CD4-positive, alpha-beta T cell (primary cell): Measurements from ENCODE around the gene IL13. TPM values are rescaled to one million over a fixed set of nuclear protein-coding genes. Genes with fewer than 3 reads are reported as not detected.

Experiments
- ATAC-seq: fragments of 200-7000 bp; cut with Tn5 transposase; one replicate; pipeline ENCODE4 v1.10.0; 2022; ENCODE audit warnings: mild to moderate bottlenecking; ENCODE audit not compliant: poor library complexity
- CTCF ChIA-PET: fragments of 350-600 bp; sonication (Branson Sonifier 250); formaldehyde crosslinking; loops from one replicate; lab custom pipeline; 2021; ENCODE audit warnings: antibody characterized with exemption, inconsistent platforms; lab: Charles Lee
- POLR2A ChIA-PET: fragments of 350-600 bp; sonication (Branson Sonifier 250); formaldehyde crosslinking; loops from one replicate; lab custom pipeline; 2021; ENCODE audit warnings: antibody characterized with exemption, inconsistent platforms; lab: Charles Lee
- DNase-seq, 14 experiments: peaks; one replicate each; pipeline ENCODE4 v3.0.0-alpha.2; 2013 to 2020; ENCODE audit warnings: mixed read lengths in 2 of 14
- H3K27ac ChIP-seq, 2 donors: one replicate each; pipeline versions ENCODE4 v1.5.1 to v1.7.0; 2013; ENCODE audit warnings: low read length in 2 of 2, low read depth in 1 of 2, mild to moderate bottlenecking in 1 of 2
- H3K27me3 ChIP-seq, 2 experiments: 1 replicate in 1 of 2; 2 replicates in 1 of 2; pipeline versions ENCODE4 v1.6.1 to v1.7.0; 2013; ENCODE audit warnings: low read length in 2 of 2, control low read depth in 1 of 2, mild to moderate bottlenecking in 1 of 2, moderate library complexity in 1 of 2; ENCODE audit not compliant: insufficient read depth in 2 of 2, control insufficient read depth in 1 of 2
- H3K36me3 ChIP-seq: one replicate; pipeline ENCODE4 v1.6.1; 2013; ENCODE audit warnings: low read length, control low read depth; ENCODE audit not compliant: insufficient read depth
- H3K4me1 ChIP-seq: one replicate; pipeline ENCODE4 v1.6.1; 2013; ENCODE audit warnings: low read length, control low read depth; ENCODE audit not compliant: insufficient read depth
- H3K4me3 ChIP-seq: one replicate; pipeline ENCODE4 v1.5.1; 2013; ENCODE audit warnings: mild to moderate bottlenecking, low read length, moderate library complexity
- H3K9me3 ChIP-seq, 2 experiments: 1 replicate in 1 of 2; 2 replicates in 1 of 2; pipeline versions ENCODE4 v1.6.1 to v1.7.0; 2013; ENCODE audit warnings: low read length in 2 of 2, mild to moderate bottlenecking in 2 of 2, control low read depth in 1 of 2, moderate library complexity in 1 of 2; ENCODE audit not compliant: control insufficient read depth in 1 of 2, insufficient read depth in 1 of 2
- H3K27ac Mint-ChIP-seq: one replicate; pipeline ENCODE4 v1.8.0; 2020; ENCODE audit warnings: mixed read lengths
- H3K27me3 Mint-ChIP-seq: one replicate; pipeline ENCODE4 v1.8.0; 2021; ENCODE audit warnings: mixed read lengths
- H3K36me3 Mint-ChIP-seq: one replicate; pipeline ENCODE4 v1.8.0; 2021; ENCODE audit warnings: low read depth, mixed read lengths
- H3K4me1 Mint-ChIP-seq: one replicate; pipeline ENCODE4 v1.8.0; 2021; ENCODE audit warnings: low read depth, mixed read lengths
- H3K4me3 Mint-ChIP-seq: one replicate; pipeline ENCODE4 v1.8.0; 2020; ENCODE audit warnings: mild to moderate bottlenecking, mixed read lengths
- H3K9me3 Mint-ChIP-seq: one replicate; pipeline ENCODE4 v1.8.0; 2020; ENCODE audit warnings: mixed read lengths
- intact Hi-C, 2 experiments: fragments of 100-400 bp; cut with DNase I in 1 of 2; cut with micrococcal nuclease in 1 of 2; formaldehyde crosslinking; loops; one replicate each; pipeline versions ENCODE4 v1.15.1 to v1.9.0; 2023 to 2025; cut with DNase I, micrococcal nuclease
- total RNA-seq, 174 experiments: library from RNA in 2 of 174; stranded (reverse) in 2 of 174; gene quantifications; one replicate each; pipeline ENCODE4 v1.2.3 and lab custom pipeline; 2021 to 2026
- TF ChIP-seq, protein P1 (sequence below): fragments of 200-600 bp; IDR thresholded peaks from one replicate; pipeline ENCODE4 v1.8.0; 2022; ENCODE audit warnings: antibody characterized with exemption, mild to moderate bottlenecking

Gene IL13
- total RNA-seq, 2 experiments from 2014 or later = 0.17 TPM; not detected in 1

DNA sequence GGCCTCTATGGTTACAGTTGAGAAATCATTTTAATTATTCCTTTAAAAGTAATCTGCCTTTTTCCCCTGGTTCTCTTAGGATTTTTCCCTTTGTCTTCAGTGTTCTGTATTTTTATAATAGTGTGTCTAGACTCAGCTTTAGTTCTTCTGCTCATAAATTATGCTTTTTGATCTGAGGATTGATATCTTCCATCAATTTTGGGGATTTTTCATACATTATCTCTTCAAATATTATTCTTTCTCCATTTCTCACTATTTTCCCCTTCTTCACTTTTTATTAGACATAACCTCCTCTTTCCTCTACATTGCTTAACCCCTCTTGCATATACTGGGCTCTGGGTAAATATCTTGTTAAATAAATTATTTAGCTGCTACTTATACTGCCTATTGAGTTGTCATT is 36.3 kb upstream of the IL13 start:
- Mint-ChIP-seq H3K4me3 (no peak overlapping the region), H3K27me3 (no peaks in the 10 kb centered on the region), H3K36me3 (peaks cover 91% of the 10 kb centered on the region), H3K9me3 (no peaks in the 10 kb centered on the region), H3K4me1 (no peaks in the 10 kb centered on the region), H3K27ac (no peak overlapping the region)
- TF ChIP-seq, protein P1, sequence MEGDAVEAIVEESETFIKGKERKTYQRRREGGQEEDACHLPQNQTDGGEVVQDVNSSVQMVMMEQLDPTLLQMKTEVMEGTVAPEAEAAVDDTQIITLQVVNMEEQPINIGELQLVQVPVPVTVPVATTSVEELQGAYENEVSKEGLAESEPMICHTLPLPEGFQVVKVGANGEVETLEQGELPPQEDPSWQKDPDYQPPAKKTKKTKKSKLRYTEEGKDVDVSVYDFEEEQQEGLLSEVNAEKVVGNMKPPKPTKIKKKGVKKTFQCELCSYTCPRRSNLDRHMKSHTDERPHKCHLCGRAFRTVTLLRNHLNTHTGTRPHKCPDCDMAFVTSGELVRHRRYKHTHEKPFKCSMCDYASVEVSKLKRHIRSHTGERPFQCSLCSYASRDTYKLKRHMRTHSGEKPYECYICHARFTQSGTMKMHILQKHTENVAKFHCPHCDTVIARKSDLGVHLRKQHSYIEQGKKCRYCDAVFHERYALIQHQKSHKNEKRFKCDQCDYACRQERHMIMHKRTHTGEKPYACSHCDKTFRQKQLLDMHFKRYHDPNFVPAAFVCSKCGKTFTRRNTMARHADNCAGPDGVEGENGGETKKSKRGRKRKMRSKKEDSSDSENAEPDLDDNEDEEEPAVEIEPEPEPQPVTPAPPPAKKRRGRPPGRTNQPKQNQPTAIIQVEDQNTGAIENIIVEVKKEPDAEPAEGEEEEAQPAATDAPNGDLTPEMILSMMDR = no peak
- intact Hi-C loops = no loop called here
- Histone ChIP-seq H3K9me3 (no peaks in the 10 kb centered on the region), H3K4me3 (no peak overlapping the region), H3K36me3 (peaks cover 39% of the 10 kb centered on the region), H3K4me1 (no peaks in the 10 kb centered on the region), H3K27me3 (no peaks in the 10 kb centered on the region), H3K27ac (no peak overlapping the region)
- ATAC-seq (no peak), DNase-seq (no peak)
- ChIA-PET CTCF (no interaction called here), POLR2A (no interaction called here)

DNA sequence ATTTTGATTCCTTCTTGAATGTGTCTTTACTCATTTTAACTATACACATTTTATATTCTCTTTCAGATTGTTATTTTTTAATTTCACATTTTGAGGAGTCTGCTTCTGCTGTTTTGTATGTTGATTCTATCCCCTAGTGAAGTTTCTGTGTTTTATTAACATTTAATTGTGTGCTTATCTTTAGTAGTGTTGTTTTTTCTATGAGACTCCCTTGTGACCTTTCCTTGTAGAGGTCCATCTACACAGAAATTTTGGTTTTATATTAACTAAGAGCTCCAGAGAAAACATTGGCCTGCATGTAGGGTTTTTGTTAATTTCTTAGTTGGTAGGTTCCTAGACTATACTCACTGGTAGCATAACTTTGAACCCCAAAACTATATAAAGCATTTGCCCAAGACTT is 35.4 kb upstream of the IL13 start:
- Mint-ChIP-seq H3K9me3 (no peaks in the 10 kb centered on the region), H3K4me3 (no peak overlapping the region), H3K27ac (no peak overlapping the region), H3K4me1 (no peaks in the 10 kb centered on the region), H3K36me3 (peaks cover 85% of the 10 kb centered on the region), H3K27me3 (no peaks in the 10 kb centered on the region)
- ChIA-PET CTCF (no interaction called here), POLR2A (no interaction called here)
- no peaks in the 10 kb centered on the region for H3K4me1 ChIP-seq
- no peaks in the 10 kb centered on the region for H3K9me3 ChIP-seq
- DNase-seq (no peak), ATAC-seq (no peak)
- no peak overlapping the region for H3K27ac ChIP-seq
- intact Hi-C loops = no loop called here
- H3K27me3 ChIP-seq = no peaks in the 10 kb centered on the region
- TF ChIP-seq, protein P1 = no peak
- no peak overlapping the region for H3K4me3 ChIP-seq
- peaks cover 33% of the 10 kb centered on the region for H3K36me3 ChIP-seq

DNA sequence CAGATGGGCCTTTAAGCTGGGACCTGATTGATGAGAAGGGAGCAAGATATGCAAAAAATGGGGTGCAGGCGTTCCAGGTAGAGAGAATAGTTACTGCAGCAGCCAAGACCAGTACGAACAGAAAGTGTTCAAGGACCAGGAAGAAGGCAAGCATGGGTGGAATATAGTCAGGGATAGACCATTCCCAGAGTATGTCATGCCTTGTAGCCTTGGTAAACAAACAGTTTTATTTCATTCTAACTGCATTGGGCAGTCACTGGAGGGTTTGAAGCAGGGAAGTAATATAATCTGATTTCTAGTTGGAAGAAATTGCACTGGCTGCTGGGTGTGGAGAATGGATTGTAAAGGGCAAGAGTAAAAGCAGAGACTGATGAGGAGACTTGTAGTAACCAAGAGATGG is 30.5 kb upstream of the IL13 start:
- peaks cover 13% of the 10 kb centered on the region for H3K36me3 ChIP-seq
- no peak overlapping the region for H3K4me3 Mint-ChIP-seq
- DNase-seq = no peak
- no peak for ATAC-seq
- peaks cover 74% of the 10 kb centered on the region for H3K36me3 Mint-ChIP-seq
- no peak overlapping the region for H3K27ac Mint-ChIP-seq
- no peak overlapping the region for H3K27ac ChIP-seq
- no peak overlapping the region for H3K4me3 ChIP-seq
- POLR2A ChIA-PET = no interaction called here
- H3K9me3 ChIP-seq = no peaks in the 10 kb centered on the region
- peaks cover 5% of the 10 kb centered on the region for H3K4me1 Mint-ChIP-seq
- CTCF ChIA-PET = no interaction called here
- H3K27me3 Mint-ChIP-seq = no peaks in the 10 kb centered on the region
- intact Hi-C loops = no loop called here
- peaks cover 3% of the 10 kb centered on the region for H3K4me1 ChIP-seq
- H3K9me3 Mint-ChIP-seq = no peaks in the 10 kb centered on the region
- TF ChIP-seq, protein P1 = no peak
- no peaks in the 10 kb centered on the region for H3K27me3 ChIP-seq
